EL (cell line): ENCODE measurements around the gene UBE2E1.
"Not testable (repeated sequence)": the region's sequence is repeated elsewhere in the genome, so short reads cannot be mapped to it uniquely, and the experiment has no call there.

ENCODE experiments used
- DNase-seq: peaks from one replicate; pipeline ENCODE4 v3.0.0-alpha.2; 2016

Gene UBE2E1

DNA sequence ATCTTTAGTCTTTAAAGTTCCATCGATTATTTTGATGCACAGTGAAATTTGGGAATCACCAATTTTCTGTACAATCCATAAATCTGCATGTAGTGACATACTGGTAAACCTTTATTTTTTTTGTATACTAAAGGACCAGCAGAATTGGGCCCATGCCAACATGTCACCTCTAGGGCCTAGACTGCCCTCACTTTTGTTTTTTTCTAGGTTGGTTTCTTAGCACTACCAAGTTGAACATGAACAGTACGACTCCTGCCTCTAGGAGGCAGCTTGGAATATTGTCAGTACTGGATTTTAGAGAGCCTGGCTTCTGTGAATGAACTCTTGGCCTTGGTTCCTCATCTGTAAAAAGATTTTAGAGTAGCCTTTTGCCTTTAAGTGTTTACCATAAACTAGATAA lies 78.7 kb downstream of the UBE2E1 start:
- no peak for DNase-seq

DNA sequence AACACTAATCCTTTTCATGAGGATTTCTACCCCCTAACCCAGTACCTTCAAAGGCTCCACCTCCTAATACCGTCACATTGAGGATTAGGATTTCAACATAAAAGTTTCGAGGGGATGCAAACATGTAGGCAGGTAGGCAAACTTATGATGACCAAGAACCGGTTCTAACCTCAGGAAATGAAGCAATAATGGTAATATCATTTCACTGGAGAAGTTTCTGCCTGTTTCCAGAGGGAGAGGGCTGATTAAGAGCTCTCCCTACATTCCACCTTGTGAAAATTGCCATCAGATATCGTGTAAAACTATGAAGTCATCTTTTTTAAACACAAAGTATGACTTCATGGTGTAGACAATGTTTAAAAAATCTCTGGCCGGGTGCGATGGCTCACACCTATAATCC lies 79.5 kb downstream of the UBE2E1 start:
- DNase-seq = no peak

DNA sequence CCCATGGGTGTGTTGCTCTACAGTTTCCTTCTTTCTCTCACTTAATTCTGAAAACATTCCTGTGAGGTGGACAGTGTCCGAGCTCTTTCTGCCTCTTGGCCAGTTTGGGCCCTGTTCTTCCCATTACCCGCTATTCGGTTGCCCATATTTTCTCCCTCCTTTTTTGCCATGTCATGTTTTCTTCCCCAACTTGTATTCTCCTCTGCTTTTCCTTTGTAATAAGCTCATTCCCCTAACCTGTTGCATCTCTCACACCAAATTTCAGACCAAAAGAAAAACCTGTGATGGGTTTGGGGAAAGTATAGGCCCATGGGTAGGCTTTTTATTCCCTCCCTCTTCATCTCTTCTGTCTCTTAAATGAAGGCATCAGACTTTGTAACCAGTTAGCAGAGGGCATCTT lies 80.6 kb downstream of the UBE2E1 start:
- no peak for DNase-seq

DNA sequence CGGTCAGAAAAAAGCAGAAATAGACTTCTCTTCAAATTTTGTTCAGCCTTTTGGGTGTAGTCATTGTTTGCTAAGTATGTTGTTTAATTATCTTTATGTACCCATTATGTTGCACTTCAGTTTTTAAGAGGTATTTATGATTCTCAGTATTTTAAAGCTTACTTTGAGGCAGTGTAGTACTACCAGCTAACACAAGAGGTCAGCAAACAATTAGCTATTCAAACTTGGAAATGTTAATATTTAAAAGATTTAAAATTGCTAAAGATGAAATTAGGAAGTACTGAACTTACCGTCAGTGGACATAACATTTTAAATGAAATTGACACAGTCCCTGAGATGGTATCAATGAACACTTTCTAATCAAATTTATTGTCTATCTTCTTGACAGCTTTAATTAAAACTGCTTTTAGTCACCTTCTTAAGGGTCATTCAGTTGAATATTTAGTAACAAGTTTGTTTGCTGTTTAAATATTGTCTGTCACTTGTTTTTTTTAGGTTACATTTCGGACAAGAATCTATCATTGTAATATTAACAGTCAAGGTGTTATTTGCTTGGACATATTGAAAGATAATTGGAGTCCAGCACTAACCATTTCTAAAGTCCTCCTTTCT lies 83.0 kb downstream of the UBE2E1 start:
- DNase-seq = peak; percentile 45

DNA sequence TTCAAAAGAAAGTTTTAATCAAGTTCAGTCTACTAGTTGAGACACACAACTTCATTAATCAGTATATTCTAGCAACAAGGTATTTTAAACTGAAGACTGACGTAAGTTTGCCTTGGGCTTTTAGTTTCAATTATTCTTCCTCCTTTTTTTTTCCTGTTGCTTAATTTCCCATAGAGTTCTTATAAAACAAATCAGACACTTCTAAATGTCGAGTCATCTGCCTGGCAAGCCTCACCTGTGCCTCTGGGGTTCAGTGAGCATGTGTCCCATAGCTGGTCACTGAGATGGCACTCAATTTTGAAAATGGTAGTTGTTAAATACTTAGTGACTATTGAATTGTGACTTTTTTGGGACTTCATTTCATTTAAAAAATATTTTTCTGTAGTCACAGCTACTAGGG lies 83.6 kb downstream of the UBE2E1 start:
- DNase-seq = no peak

DNA sequence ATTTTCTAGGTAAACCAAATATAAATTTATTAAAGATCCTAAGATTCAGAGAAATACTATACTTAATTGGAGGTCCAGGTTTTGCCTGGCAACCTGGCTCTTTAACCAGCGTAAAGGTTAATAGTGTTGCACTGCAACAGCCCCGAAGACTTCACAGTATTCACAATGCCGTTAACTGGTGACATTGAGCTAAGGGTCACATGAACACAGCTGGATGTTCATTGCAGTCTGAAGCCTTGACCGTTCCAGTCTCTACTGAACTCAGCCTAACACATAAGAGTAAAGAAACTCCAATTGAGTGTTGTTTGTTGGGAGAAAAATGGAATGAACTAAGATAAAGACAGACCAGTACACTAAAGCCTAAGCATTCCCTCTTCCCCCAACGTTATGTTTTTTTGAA lies 84.2 kb downstream of the UBE2E1 start:
- DNase-seq = no peak

DNA sequence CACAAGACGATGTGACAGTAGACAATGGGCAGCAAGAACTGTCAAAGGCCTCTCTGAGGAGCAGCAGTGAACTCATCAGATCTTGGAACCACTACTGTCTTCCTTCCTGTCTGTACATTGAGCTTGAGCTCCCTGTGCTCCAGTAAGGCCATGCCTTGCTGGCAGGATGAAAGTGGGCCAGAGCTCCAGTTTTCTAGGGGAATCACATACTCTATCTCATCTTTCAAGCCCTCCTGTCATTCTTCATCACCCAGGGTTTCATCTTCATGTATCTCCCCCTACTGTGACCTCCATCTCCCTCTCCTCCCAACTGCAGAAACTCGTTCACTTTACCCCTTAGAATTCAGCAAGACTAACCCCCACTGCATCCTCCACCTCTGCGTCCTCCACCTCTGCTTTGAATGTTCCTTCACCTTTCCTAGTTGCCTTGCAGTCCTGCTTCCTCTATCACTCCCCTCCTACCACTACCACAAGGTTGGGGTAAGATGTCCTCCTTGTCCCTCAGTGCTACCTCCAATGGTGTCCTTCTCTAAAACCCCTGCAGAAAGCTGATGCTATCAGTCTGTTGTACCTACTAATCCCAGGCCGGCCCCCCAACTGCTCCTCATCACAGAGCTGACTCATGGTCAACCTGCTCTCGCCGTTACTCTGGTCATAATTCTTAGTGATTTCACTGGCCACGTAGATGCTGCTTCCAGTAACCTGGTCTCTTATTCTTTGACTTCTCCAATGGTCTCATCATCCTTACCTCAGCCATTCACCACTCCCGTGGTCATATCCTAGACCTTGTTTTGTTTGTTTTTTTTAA lies 88.7 kb downstream of the UBE2E1 start:
- DNase-seq = no peak

DNA sequence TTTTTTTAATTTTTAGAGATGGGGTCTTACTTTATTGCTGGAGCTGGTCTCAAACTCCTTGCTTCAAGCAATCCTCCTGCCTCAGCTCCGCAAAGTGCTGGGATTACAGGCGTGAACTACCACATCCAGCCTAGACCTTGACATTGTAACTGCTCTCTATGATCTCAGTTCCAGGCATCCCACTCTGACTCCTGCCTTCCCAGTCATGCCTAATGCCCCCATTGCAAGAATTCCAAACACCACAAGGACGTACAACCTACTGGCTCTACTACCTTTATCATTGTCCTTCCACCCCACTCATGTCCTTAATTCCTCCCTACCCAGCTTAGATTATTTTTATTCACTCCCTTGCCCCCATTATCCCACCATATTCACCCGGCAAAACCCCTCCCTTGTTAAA lies 89.4 kb downstream of the UBE2E1 start:
- DNase-seq = no peak

DNA sequence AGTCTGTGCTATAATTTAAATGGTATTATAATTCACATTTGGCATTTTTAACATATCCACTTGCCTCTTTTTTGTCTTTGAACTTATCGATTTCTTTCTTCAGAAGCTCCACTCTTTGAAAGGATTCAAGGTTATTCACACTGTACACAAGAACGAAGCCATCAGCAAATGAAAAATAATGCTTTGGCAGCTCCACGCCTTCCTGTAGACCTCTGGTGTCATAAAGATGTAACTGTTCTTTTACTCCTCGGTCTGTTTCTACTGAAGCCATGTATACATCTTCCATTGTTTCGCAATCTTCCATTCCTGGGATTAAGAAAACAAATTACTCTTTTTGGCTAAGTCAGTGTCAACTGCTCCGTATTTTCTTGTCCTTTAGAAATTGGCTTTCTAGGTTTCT lies 95.0 kb downstream of the UBE2E1 start:
- DNase-seq = peak; percentile 16

DNA sequence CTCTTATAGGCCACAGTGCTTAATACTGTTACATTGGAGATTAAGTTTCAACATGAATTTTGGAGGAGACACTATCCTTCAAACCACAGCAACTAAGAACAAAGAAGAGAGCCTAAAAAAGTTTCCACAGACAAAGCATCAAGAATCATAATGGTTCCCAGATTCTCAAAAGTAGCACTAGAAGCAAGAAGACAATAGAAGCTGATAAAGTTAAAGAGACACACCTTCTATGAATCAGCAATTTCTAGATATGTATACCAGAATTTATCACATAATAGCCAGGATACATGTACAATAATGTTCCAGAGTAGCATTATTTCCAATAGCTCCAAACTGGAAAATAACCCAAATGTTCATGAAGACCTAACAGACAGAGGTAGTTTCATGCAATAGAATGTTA lies 98.8 kb downstream of the UBE2E1 start:
- no peak for DNase-seq

DNA sequence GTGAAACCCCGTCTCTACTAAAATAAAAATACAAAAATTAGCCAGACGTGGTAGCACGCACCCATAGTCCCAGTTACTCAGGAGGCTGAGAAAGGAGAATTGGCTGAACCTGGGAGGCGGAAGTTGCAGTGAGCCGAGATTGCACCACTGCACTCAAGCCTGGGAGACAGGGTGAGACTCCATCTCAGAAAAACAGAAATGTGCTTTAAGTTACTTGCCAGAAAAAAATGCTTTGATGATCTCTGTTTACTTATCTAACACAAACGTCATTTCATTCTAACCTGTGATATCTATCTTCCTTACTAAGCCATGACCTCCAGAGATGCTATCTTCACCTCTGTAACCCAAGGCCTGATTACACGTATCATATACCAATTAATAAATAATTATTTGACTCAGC lies 103.6 kb downstream of the UBE2E1 start:
- no peak for DNase-seq

DNA sequence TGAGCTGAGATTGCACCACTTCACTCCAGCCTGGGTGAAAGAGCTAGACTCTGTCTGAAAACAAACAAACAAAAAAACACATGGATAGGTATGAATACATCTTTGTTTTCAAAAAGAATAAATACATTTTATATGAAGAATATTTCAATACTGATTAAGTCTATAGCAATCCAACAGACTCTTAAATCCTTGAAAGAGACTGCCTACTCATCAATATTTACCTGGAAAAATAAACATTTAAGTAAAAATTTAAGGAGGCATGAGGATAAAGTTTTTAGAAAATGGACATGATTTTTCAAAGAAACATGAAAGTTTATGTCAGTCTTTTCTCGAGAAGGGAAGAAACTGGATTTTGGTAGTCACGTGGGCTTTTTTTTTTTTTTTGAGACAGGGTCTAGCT lies 105.6 kb downstream of the UBE2E1 start:
- DNase-seq = no peak

DNA sequence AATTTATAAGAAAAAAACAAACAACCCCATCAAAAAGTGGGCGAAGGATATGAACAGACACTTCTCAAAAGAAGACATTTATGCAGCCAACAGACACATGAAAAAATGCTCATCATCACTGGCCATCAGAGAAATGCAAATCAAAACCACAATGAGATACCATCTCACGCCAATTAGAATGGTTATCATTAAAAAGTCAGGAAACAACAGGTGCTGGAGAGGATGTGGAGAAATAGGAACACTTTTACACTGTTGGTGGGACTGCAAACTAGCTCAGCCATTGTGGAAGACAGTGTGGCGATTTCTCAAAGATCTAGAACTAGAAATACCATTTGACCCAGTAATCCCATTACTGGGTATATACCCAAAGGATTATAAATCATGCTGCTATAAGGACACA lies 106.6 kb downstream of the UBE2E1 start:
- DNase-seq = not testable (repeated sequence)

DNA sequence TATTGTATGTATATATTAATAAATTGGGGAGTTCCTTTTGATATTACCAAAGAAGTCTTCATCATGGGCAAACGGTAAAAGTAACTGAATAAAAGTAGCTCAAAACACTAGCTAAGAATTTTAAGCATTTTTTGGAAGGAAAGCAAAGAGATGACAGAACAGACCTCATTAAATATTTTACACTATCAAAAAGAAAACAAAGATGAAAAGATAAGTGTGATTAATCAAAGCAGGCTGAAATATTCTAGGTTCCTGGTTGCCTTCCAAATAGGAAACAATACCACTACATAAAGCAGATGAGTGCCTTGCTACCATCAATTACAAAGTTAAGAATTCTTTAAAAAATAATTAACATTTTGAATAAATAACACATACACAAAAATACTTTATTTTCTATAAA lies 107.4 kb downstream of the UBE2E1 start:
- DNase-seq = no peak

DNA sequence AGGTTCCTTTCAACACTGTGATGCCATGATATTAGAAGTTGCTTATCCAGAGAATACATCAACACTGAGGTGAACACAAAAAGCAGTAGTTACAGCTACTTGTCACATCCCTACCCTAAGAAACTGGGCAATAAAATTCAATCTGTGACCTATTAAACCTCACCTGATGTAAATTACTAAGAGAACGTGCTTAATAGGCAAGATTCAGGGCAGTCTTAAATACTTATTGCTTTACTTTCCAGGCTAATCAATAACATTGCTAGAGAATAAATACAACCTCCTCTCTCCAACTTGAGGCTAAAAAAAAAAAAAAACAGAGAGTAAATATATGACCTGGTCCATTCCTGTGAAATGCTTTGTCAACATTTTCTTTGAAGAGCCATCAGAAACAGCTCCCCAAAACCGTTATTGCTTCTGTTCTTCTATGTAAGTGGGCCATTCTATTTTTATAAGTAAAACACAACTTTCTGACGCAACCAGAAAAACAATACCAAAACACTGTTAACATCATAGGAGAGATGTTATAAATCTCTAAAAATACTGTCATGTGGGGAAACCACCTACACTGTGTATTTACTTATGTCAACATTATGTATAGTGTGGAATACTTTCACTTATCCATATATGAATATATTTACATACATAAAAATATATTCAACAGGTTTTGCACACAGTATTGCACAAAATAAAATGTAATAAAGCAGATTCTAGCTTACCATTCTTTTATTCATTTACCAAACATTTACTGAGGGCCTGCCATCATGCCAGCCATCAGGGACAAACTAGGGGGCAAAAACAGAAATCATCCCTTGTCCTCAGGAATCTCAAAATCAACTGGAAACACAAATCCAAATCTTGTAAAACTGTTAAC lies 108.4 kb downstream of the UBE2E1 start:
- no peak for DNase-seq

DNA sequence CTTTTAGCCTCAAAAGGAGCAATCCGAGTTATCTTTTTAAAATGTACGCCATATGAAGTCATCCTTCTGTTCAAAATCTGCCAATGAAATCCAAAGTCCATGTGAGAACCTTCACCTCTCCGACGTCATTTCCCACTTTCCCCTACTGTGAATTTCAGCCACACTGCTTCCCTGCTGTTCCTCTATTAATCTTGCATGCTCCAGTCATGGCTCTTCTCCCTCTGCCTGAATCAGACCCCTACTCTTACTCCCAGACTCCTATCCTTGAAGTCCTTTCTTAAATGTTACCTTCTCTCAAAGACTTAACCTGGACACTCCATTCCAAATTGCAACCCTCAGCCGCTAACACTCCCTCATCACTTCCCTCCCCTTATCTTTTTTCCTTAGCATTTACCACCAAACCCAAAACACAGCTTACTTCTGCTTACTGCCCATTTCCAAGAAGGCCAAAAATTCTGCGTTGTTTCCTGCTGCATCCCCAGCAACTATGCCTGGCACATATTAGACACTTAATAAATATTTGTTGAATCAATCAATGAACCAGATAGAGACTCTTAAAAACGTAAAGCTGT lies 109.9 kb downstream of the UBE2E1 start:
- DNase-seq = peak; percentile 23

DNA sequence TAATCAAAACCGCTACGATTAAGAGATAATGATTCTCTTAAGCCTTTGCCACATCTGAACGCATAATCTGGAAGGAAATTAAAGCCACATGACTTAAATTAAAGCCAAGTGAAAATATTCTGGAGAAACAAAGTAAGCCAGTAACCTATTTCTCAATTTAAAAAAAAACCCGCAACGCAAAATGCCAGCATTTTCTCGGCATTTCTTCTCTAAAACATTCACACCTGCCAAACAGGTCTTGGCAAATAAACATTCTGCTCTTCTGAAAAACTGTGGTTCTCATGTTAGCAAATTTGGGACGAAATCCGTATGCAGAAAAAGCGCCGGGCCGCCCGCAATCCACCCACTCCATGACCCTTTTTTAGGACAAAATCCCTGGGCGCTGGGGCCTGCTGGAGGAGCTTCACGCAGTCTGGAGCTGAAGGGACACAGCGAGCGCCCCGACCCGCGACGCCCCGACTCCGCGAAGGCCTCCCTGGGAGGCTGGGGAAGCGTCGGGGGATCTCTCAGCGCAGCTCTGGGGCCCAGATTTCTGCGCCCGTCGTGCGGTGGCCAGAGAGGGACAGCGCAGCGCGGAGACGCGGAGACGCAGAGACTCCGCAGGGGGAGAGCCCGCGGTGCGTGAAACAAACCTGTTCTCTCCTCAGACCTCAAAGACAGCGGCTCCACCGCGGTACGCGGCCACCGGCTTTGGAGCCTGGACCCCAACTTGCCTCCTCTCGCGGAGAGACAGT lies 110.6 kb downstream of the UBE2E1 start:
- DNase-seq = no peak

DNA sequence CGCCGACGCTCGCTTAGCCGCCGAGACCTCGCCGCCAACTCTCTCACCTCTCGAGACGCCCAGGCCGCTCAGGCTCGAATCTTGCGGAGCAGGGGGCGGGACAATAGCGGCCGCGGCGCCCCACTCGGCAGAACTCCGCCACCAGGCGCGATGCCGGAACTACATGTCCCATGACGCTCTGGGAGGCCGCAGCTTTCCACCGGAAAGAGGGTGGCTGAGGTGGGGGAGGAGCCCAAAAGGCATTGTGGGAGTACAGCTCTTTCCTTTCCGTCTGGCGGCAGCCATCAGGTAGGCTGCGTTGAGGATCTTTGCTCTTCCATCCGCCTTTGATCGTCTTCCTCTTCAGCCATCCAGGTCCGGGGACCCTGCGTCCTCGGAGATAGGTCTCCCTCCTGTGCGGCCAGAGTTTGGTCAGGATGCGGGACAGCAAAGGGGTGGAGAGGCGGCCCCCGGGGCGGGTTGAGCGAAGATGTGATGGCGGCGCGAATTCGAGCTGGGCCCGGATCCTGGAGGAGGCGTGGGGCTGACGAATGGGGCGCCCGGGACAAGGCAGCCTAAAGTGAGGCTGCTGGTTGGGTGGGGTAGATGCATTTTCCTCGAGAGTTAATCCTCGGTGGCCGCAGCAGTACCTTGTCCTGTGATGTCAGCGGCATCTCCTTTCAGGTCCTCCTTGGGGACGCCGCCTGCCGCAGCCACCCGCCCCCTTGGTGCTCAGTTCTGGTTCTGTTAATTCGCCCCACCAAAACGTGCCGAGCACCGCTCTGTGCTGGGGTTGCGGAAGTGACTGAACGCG lies 111.3 kb downstream of the UBE2E1 start, which contains the start of the genes NKIRAS1 and RPL15:
Gene NKIRAS1, minus strand, starts transcription at position 105 of the 793 bp plus-strand sequence. CDS start 6,086 bp downstream, outside the sequence.
Gene RPL15, plus strand, starts transcription at position 247 of the 793 bp plus-strand sequence. CDS start 728 bp downstream, outside the sequence.
- DNase-seq = peak; percentile 97

DNA sequence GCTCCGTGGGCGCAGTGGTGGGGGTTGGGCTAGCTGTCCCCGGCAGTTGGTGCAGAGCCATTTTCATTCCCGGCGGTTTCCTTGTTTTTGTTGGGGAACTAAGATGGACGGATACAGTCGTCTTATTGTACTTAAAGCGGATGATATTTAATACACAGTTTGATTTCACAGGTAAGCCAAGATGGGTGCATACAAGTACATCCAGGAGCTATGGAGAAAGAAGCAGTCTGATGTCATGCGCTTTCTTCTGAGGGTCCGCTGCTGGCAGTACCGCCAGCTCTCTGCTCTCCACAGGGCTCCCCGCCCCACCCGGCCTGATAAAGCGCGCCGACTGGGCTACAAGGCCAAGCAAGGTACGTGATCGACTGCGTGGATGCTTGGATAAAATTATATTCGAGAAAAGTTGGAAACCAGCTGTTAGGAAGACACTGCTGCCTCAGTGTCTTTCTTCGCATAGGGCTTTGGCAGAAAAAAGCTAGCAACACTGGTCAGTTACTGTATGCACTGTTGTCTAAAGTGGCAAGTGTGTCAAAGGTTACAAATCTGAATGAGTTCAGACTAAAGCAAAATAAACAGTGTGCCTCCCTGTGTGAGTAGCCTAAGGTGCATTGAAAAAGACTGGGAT lies 112.0 kb downstream of the UBE2E1 start:
- not testable (repeated sequence) for DNase-seq

DNA sequence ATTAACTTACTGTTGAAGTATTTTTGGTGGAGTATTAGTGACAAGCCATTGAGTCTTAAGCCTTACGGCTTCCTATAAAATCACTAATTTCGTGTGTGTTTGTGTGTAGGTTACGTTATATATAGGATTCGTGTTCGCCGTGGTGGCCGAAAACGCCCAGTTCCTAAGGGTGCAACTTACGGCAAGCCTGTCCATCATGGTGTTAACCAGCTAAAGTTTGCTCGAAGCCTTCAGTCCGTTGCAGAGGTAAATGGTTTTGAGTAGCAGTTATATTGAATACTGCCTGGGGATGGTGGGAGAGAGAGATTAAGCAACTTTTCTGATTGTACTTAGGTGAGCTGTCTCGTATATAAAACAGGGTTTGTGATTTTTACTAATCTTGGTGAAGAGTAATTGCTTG lies 112.6 kb downstream of the UBE2E1 start:
- not testable (repeated sequence) for DNase-seq

DNA sequence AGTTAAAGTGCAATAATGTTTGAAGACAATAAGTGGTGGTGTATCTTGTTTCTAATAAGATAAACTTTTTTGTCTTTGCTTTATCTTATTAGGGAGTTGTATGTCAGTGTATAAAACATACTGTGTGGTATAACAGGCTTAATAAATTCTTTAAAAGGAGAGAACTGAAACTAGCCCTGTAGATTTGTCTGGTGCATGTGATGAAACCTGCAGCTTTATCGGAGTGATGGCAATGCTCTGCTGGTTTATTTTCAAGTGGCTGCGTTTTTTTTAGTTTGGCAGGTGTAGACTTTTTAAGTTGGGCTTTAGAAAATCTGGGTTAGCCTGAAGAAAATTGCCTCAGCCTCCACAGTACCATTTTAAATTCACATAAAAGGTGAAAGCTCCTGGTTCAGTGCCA lies 113.9 kb downstream of the UBE2E1 start:
- no peak for DNase-seq
